IMR-90 (cell line): ENCODE data around the gene KIAA1328. TPM values are rescaled to one million over a fixed set of nuclear protein-coding genes. Genes with fewer than 3 reads are reported as not detected.
"Not testable (repeated sequence)": the region's sequence is repeated elsewhere in the genome, so short reads cannot be mapped to it uniquely, and the experiment has no call there.

Experiments used
- ATAC-seq: fragments of 200-7000 bp; cut with Tn5 transposase; 2 replicates; pipeline ENCODE4 v1.9.1; 2020; ENCODE audit warnings: low read depth, mild to moderate bottlenecking, moderate library complexity
- BruUV-seq: library from RNA; stranded (reverse); fragments of 400-500 nt; replicated peaks from 2 replicates; lab custom pipeline; 2021; lab: Mats Ljungman, UMichigan
- CTCF ChIA-PET: fragments of 300-600 bp; formaldehyde crosslinking; extraction: SDS; loops from one replicate; lab custom pipeline; 2021; ENCODE audit warnings: antibody characterized with exemption; lab: Yijun Ruan, JAX
- POLR2A ChIA-PET: fragments of 300-600 bp; sonication (Branson Sonifier 250); formaldehyde crosslinking; loops from one replicate; lab custom pipeline; 2022; ENCODE audit warnings: antibody characterized with exemption; ENCODE audit not compliant: unreplicated experiment; lab: Charles Lee
- DNase-seq: peaks from one replicate; pipeline ENCODE4 v3.0.0; 2013
- H2AFZ ChIP-seq: replicated peaks from 2 replicates; pipeline ENCODE3; 2013; ENCODE audit warnings: low read length, mild to moderate bottlenecking; ENCODE audit not compliant: poor library complexity
- H2AK5ac ChIP-seq: 2 replicates; pipeline ENCODE4 v1.6.1; 2013; ENCODE audit warnings: low read depth, low read length, inconsistent platforms
- H2AK9ac ChIP-seq: replicated peaks from 2 replicates; pipeline ENCODE3; 2013; ENCODE audit warnings: mild to moderate bottlenecking, low read depth, low read length, moderate library complexity; ENCODE audit not compliant: poor library complexity
- H2BK120ac ChIP-seq: 2 replicates; pipeline ENCODE4 v1.6.1; 2013; ENCODE audit warnings: low read depth, low read length, inconsistent platforms
- H2BK15ac ChIP-seq: 3 replicates; pipeline ENCODE4 v1.6.1; 2013; ENCODE audit warnings: low read depth, low read length, inconsistent platforms
- H2BK20ac ChIP-seq: 2 replicates; pipeline ENCODE4 v1.6.1; 2013; ENCODE audit warnings: low read depth, mild to moderate bottlenecking, inconsistent platforms, low read length, moderate library complexity
- H2BK5ac ChIP-seq: 2 replicates; pipeline ENCODE4 v1.6.1; 2013; ENCODE audit warnings: mild to moderate bottlenecking, low read depth, low read length, inconsistent platforms; ENCODE audit not compliant: poor library complexity, severe bottlenecking
- H3K14ac ChIP-seq: replicated peaks from 2 replicates; pipeline ENCODE4 v1.6.1; 2013; ENCODE audit warnings: low read depth, low read length, inconsistent platforms
- H3K18ac ChIP-seq: 2 replicates; pipeline ENCODE4 v1.6.1; 2013; ENCODE audit warnings: low read depth, low read length, control low read depth
- H3K23ac ChIP-seq: 2 replicates; pipeline ENCODE4 v1.6.1; 2013; ENCODE audit warnings: low read depth, low read length, inconsistent platforms
- H3K27ac ChIP-seq: 2 replicates; pipeline ENCODE4 v1.5.1; 2013; ENCODE audit warnings: mild to moderate bottlenecking, control low read depth, low read length; ENCODE audit not compliant: insufficient read depth
- H3K27me3 ChIP-seq: 2 replicates; pipeline ENCODE4 v1.6.1; 2013; ENCODE audit warnings: low read length; ENCODE audit not compliant: control insufficient read depth, insufficient read depth
- H3K36me3 ChIP-seq: 2 replicates; pipeline ENCODE4 v1.6.1; 2013; ENCODE audit warnings: low read length, mixed read lengths; ENCODE audit not compliant: control insufficient read depth, insufficient read depth
- H3K4ac ChIP-seq: 2 replicates; pipeline ENCODE4 v1.6.1; 2013; ENCODE audit warnings: low read depth, low read length, inconsistent platforms
- H3K4me1 ChIP-seq: 2 replicates; pipeline ENCODE4 v1.6.1; 2013; ENCODE audit warnings: low read length, mixed read lengths; ENCODE audit not compliant: control insufficient read depth, insufficient read depth
- H3K4me2 ChIP-seq: 2 replicates; pipeline ENCODE4 v1.6.1; 2013; ENCODE audit warnings: low read depth, mild to moderate bottlenecking, control low read depth, low read length, moderate library complexity
- H3K4me3 ChIP-seq: 2 replicates; pipeline ENCODE4 v1.5.1; 2013; ENCODE audit warnings: low read depth, mild to moderate bottlenecking, control low read depth, low read length, moderate library complexity; ENCODE audit not compliant: insufficient read depth
- H3K56ac ChIP-seq: 2 replicates; pipeline ENCODE4 v1.6.1; 2013; ENCODE audit warnings: low read length, inconsistent platforms; ENCODE audit not compliant: insufficient read depth; ENCODE audit errors: extremely low read depth
- H3K79me1 ChIP-seq, 2 experiments: 2 replicates each; pipeline ENCODE4 v1.6.1; 2013; ENCODE audit warnings: low read length in 2 of 2, inconsistent platforms in 1 of 2, low read depth in 1 of 2
- H3K9ac ChIP-seq: 2 replicates; pipeline ENCODE4 v1.6.1; 2013; ENCODE audit warnings: low read depth, low read length, control low read depth
- H3K9me1 ChIP-seq: 2 replicates; pipeline ENCODE4 v1.6.1; 2013; ENCODE audit warnings: low read length, inconsistent platforms; ENCODE audit not compliant: insufficient read depth
- H3K9me3 ChIP-seq: 2 replicates; pipeline ENCODE4 v1.6.1; 2013; ENCODE audit warnings: low read length; ENCODE audit not compliant: control insufficient read depth, insufficient read depth
- H4K20me1 ChIP-seq: 2 replicates; pipeline ENCODE4 v1.6.1; 2013; ENCODE audit warnings: low read length, inconsistent platforms; ENCODE audit not compliant: insufficient read depth
- H4K5ac ChIP-seq: 2 replicates; pipeline ENCODE4 v1.6.1; 2013; ENCODE audit warnings: mild to moderate bottlenecking, low read depth, low read length, control low read depth
- H4K8ac ChIP-seq, 2 experiments: 2 replicates each; pipeline ENCODE4 v1.6.1; 2013; ENCODE audit warnings: low read depth in 2 of 2, low read length in 2 of 2, control low read depth in 1 of 2, inconsistent platforms in 1 of 2
- H4K91ac ChIP-seq: 2 replicates; pipeline ENCODE4 v1.6.1; 2013; ENCODE audit warnings: low read depth, low read length, inconsistent platforms; ENCODE audit not compliant: insufficient read depth
- WGBS, 2 experiments: methylation state at CpG; one replicate each; pipeline versions ENCODE4 v1.1.5 to v1.1.7; 2013; ENCODE audit warnings: missing lambda C conversion rate in 2 of 2; ENCODE audit not compliant: insufficient read length in 1 of 2; ENCODE audit errors: extremely low coverage in 2 of 2; 5-methylcytosine and 5-hydroxymethylcytosine counted together
- dilution Hi-C: fragments of 300-500 bp; cut with HindIII; formaldehyde crosslinking; loops from one replicate; pipeline ENCODE4 v1.14.3; 2018; ENCODE audit warnings: low sequenced_read_pairs; ENCODE audit not compliant: unreplicated experiment
- in situ Hi-C: fragments of 300-500 bp; cut with MboI; formaldehyde crosslinking; loops from 3 replicates; pipeline ENCODE4 v1.14.3; 2019; ENCODE audit warnings: low sequenced_read_pairs, inconsistent platforms, mixed read lengths
- intact Hi-C: fragments of 100-400 bp; cut with micrococcal nuclease; formaldehyde crosslinking; loops from 2 replicates; pipeline ENCODE4 v1.10.0; 2022
- polyA plus RNA-seq, 3 experiments: library from polyadenylated mRNA; depleted of rRNA; stranded (reverse); fragments of >200 nt; gene quantifications; 2 replicates each; pipeline ENCODE4 v1.2.3, GENCODE V29; 2012; ENCODE audit warnings: low replicate concordance in 1 of 3
- total RNA-seq: library from RNA; depleted of rRNA; stranded (reverse); fragments of >200 nt; gene quantifications from 2 replicates; pipeline ENCODE4 v1.2.3, GENCODE V29; 2012

Gene KIAA1328
- total and polyA plus RNA-seq, 2 of the 4 experiments (the other 2 are of a cell fraction), result 2.4 to 7.0 TPM

DNA sequence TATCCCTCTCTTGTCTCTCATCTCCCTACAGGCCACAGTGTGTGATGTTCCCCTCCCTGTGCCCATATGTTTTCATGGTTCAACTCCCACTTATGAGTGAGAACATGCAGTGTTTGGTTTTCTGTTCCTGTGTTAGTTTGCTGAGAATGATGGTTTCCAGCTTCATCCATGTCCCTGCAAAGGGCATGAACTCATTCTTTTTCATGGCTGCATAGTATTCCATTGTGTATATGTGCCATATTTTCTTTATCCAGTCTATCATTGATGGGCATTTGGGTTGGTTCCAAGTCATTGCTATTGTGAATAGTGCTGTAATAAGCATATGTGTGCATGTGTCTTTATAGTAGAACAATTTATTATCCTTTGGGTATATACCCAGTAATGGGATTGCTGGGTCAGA, 44.9 kb downstream of the KIAA1328 start:
- ATAC-seq, H3K9me3 ChIP-seq, H3K4me3 ChIP-seq, H4K91ac ChIP-seq, H3K4ac ChIP-seq, DNase-seq, H2BK120ac ChIP-seq, H3K9ac ChIP-seq, H2AFZ ChIP-seq, H2BK20ac ChIP-seq, H2BK15ac ChIP-seq, H2AK5ac ChIP-seq, H3K9me1 ChIP-seq, BruUV-seq, H4K5ac ChIP-seq, H3K56ac ChIP-seq, POLR2A ChIA-PET, H2BK5ac ChIP-seq, in situ Hi-C loops, H3K4me1 ChIP-seq, H2AK9ac ChIP-seq, H3K79me1 ChIP-seq, H3K14ac ChIP-seq, H3K27ac ChIP-seq, H3K23ac ChIP-seq, H3K4me2 ChIP-seq, H3K18ac ChIP-seq, CTCF ChIA-PET, H3K27me3 ChIP-seq, H4K20me1 ChIP-seq, dilution Hi-C loops, H3K36me3 ChIP-seq, H4K8ac ChIP-seq, intact Hi-C loops: not testable (repeated sequence)

DNA sequence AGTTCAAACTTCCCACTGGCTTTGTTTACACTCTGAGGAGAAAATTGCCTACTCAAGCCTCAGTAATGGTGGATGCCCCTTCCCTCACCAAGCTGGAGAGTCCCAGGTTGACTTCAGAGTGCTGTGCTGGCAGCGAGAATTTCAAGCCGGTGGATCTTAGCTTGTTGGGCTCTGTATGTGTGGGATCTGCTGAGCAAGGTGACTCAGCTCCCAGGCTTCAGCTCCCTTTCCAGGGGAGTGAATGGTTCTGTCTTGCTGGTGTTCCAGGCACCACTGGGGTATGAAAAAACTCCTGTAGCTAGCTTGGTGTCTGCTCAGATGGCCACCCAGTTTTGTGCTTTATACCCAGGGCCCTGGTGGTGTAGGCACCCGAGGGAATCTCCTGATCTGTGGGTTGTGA, 50.9 kb downstream of the KIAA1328 start:
- DNase-seq, result peak; percentile 17
- H3K4ac ChIP-seq, intact Hi-C loops, H2BK15ac ChIP-seq, H3K4me3 ChIP-seq, H3K9me1 ChIP-seq, BruUV-seq, H4K8ac ChIP-seq, H2AK9ac ChIP-seq, H3K4me2 ChIP-seq, H3K79me1 ChIP-seq, POLR2A ChIA-PET, H4K5ac ChIP-seq, H4K20me1 ChIP-seq, H2BK5ac ChIP-seq, H2BK20ac ChIP-seq, H3K27ac ChIP-seq, H3K4me1 ChIP-seq, H3K14ac ChIP-seq, H3K56ac ChIP-seq, in situ Hi-C loops, H3K36me3 ChIP-seq, H2BK120ac ChIP-seq, H3K23ac ChIP-seq, H3K9me3 ChIP-seq, H2AK5ac ChIP-seq, H3K27me3 ChIP-seq, H4K91ac ChIP-seq, dilution Hi-C loops, ATAC-seq, H3K18ac ChIP-seq, H2AFZ ChIP-seq, H3K9ac ChIP-seq: not testable (repeated sequence)
- CTCF ChIA-PET, result interaction anchor here (0.6 kb wide), 1 partner anchor 429 kb away, joined by 4 read pairs; no protein-coding TSS in a partner anchor
- WGBS, 2 experiments, result no CpG with 5 or more reads among the region's 3 CpGs
